H1 (cell line): Measurements from ENCODE around the gene EGLN2.
"Not testable (repeated sequence)": the region's sequence is repeated elsewhere in the genome, so short reads cannot be mapped to it uniquely, and the experiment has no call there.

Experiments
- BCL11A ChIP-seq, 2 experiments: IDR thresholded peaks; one replicate each; pipeline ENCODE4 v1.6.1; 2011; ENCODE audit warnings: low read depth in 2 of 2, low read length in 2 of 2, mild to moderate bottlenecking in 2 of 2
- EP300 ChIP-seq, 2 experiments: IDR thresholded peaks; 1 replicate in 1 of 2; 2 replicates in 1 of 2; pipeline ENCODE4 v1.6.1; 2011 to 2012; ENCODE audit warnings: low read depth in 2 of 2, low read length in 2 of 2, mild to moderate bottlenecking in 2 of 2, borderline replicate concordance in 1 of 2, inconsistent platforms in 1 of 2, moderate library complexity in 1 of 2
- NRF1 ChIP-seq: IDR thresholded peaks from 2 replicates; pipeline ENCODE4 v1.6.1; 2011; ENCODE audit warnings: mild to moderate bottlenecking, low read depth, low read length, improper control_type of control experiment
- RAD21 ChIP-seq, 2 experiments: IDR thresholded peaks in 1 of 2; conservative IDR thresholded peaks in 1 of 2; 2 replicates each; pipeline ENCODE4 v1.6.1; 2011; ENCODE audit warnings: low read depth in 2 of 2, low read length in 2 of 2, improper control_type of control experiment in 1 of 2, inconsistent platforms in 1 of 2, mild to moderate bottlenecking in 1 of 2, moderate library complexity in 1 of 2
- TBP ChIP-seq: IDR thresholded peaks from 2 replicates; pipeline ENCODE4 v1.6.1; 2011; ENCODE audit warnings: low read depth, low read length, improper control_type of control experiment
- TCF12 ChIP-seq: IDR thresholded peaks from 2 replicates; pipeline ENCODE4 v1.6.1; 2011; ENCODE audit warnings: low read depth, mild to moderate bottlenecking, low read length
- YY1 ChIP-seq: IDR thresholded peaks from 2 replicates; pipeline ENCODE4 v1.6.1; 2011; ENCODE audit warnings: low read depth, mild to moderate bottlenecking, low read length
- ZNF274 ChIP-seq: IDR thresholded peaks from 2 replicates; pipeline ENCODE4 v1.7.0; 2012; ENCODE audit warnings: low read length, borderline replicate concordance; ENCODE audit errors: extremely low read depth
- TF ChIP-seq, protein P1 (sequence below), 3 experiments: IDR thresholded peaks; 1 replicate in 2 of 3; 2 replicates in 1 of 3; pipeline versions ENCODE4 v1.5.1 to v1.6.1; 2011; ENCODE audit warnings: low read length in 3 of 3, mild to moderate bottlenecking in 3 of 3, inconsistent platforms in 2 of 3, low read depth in 1 of 3, moderate library complexity in 1 of 3; ENCODE audit not compliant: insufficient read depth in 1 of 3; ENCODE audit errors: control extremely low read depth in 1 of 3

GRCh38 chr19:40832431-40832790 is 33.4 kb downstream of the EGLN2 start:
- TF ChIP-seq TBP; TCF12; RAD21 (IDR thresholded peaks at IDR 0.05 in 1 of 2, conservative IDR thresholded peaks at IDR 0.05 in 1 of 2; ENCODE audit: low read depth in 2 of 2, low read length in 2 of 2); ZNF274; NRF1; EP300 (IDR thresholded peaks at IDR 0.05; ENCODE audit: borderline replicate concordance in 1 of 2, low read depth in 2 of 2, low read length in 2 of 2); YY1; BCL11A (IDR thresholded peaks at IDR 0.05; ENCODE audit: low read depth in 2 of 2, low read length in 2 of 2): not testable (repeated sequence)
- TF ChIP-seq, protein P1, sequence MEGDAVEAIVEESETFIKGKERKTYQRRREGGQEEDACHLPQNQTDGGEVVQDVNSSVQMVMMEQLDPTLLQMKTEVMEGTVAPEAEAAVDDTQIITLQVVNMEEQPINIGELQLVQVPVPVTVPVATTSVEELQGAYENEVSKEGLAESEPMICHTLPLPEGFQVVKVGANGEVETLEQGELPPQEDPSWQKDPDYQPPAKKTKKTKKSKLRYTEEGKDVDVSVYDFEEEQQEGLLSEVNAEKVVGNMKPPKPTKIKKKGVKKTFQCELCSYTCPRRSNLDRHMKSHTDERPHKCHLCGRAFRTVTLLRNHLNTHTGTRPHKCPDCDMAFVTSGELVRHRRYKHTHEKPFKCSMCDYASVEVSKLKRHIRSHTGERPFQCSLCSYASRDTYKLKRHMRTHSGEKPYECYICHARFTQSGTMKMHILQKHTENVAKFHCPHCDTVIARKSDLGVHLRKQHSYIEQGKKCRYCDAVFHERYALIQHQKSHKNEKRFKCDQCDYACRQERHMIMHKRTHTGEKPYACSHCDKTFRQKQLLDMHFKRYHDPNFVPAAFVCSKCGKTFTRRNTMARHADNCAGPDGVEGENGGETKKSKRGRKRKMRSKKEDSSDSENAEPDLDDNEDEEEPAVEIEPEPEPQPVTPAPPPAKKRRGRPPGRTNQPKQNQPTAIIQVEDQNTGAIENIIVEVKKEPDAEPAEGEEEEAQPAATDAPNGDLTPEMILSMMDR (IDR thresholded peaks at IDR 0.05; ENCODE audit: control extremely low read depth in 1 of 3, insufficient read depth in 1 of 3, low read depth in 1 of 3, low read length in 3 of 3) = not testable (repeated sequence)
